Mesothelial cell of epicardium (in vitro differentiated cells): ENCODE measurements around the gene MAFF. TPM values are rescaled to one million over a fixed set of nuclear protein-coding genes. Genes with fewer than 3 reads are reported as not detected.
A peak's percentile ranks its signal among the peaks of the same experiment; 100 is the strongest.

Experiments used
- DNase-seq, 2 experiments: peaks; one replicate each; pipeline ENCODE4 v3.0.0; 2021; ENCODE audit warnings: low spot score in 2 of 2; ENCODE audit not compliant: unreplicated experiment in 2 of 2
- H3K27ac Mint-ChIP-seq: 2 replicates; pipeline ENCODE4 v1.8.0; 2021; ENCODE audit warnings: mixed read lengths
- H3K27me3 Mint-ChIP-seq: 2 replicates; pipeline ENCODE4 v1.8.0; 2021; ENCODE audit warnings: low read depth, mixed read lengths
- H3K36me3 Mint-ChIP-seq: 2 replicates; pipeline ENCODE4 v1.8.0; 2021; ENCODE audit warnings: mixed read lengths
- H3K4me1 Mint-ChIP-seq: 2 replicates; pipeline ENCODE4 v1.8.0; 2021; ENCODE audit warnings: mixed read lengths
- H3K4me3 Mint-ChIP-seq: 2 replicates; pipeline ENCODE4 v1.8.0; 2021; ENCODE audit warnings: mild to moderate bottlenecking, moderate library complexity, mixed read lengths
- H3K9me3 Mint-ChIP-seq: 2 replicates; pipeline ENCODE4 v1.8.0; 2021; ENCODE audit warnings: mixed read lengths
- CTCF ChIP-seq: fragments of 200-600 bp; sonication (generic); IDR thresholded peaks from one replicate; pipeline ENCODE4 v1.5.0; 2021; ENCODE audit warnings: antibody characterized with exemption; ENCODE audit not compliant: unreplicated experiment
- total RNA-seq: library from RNA; stranded (reverse); gene quantifications from 3 replicates; pipeline ENCODE4 v1.2.1, GENCODE V29; 2021

The MAFF gene
- total RNA-seq, 1 donor from 2014 or later, result 33.4 TPM

- no peaks in the 10 kb centered on the region for H3K27me3 Mint-ChIP-seq
- H3K27ac Mint-ChIP-seq, result peak overlapping the region; percentile 99
- H3K36me3 Mint-ChIP-seq, result no peaks in the 10 kb centered on the region
- H3K4me1 Mint-ChIP-seq, result peaks cover 36% of the 10 kb centered on the region
- no peak for TF ChIP-seq CTCF
- H3K4me3 Mint-ChIP-seq, result peak overlapping the region; percentile 95
- H3K9me3 Mint-ChIP-seq, result no peaks in the 10 kb centered on the region
- DNase-seq, result no peak
Measured at GRCh38 chr22:38180841-38181452, 20.8 kb upstream of the MAFF start.

GRCh38 chr22:38181453-38182200, 20.2 kb upstream of the MAFF start, which contains the start of gene PLA2G6:
TSS of gene PLA2G6 (minus strand) at chr22:38181830. CDS start at chr22:38169426, 12,404 bp downstream.
- Mint-ChIP-seq H3K4me1 (peaks cover 36% of the 10 kb centered on the region), H3K36me3 (no peaks in the 10 kb centered on the region), H3K27ac (peak within 1 kb of the TSS; percentile 99), H3K9me3 (no peaks in the 10 kb centered on the region), H3K27me3 (no peaks in the 10 kb centered on the region), H3K4me3 (peak within 1 kb of the TSS; percentile 95)
- no peak for TF ChIP-seq CTCF
- DNase-seq, result peak; percentile 96 to 98

- no peak for DNase-seq
- no peak for TF ChIP-seq CTCF
- Mint-ChIP-seq H3K4me3 (no peak overlapping the region), H3K36me3 (no peaks in the 10 kb centered on the region), H3K27ac (no peak overlapping the region), H3K27me3 (no peaks in the 10 kb centered on the region), H3K4me1 (peaks cover 23% of the 10 kb centered on the region), H3K9me3 (no peaks in the 10 kb centered on the region)
Measured at GRCh38 chr22:38184788-38185187, 17.0 kb upstream of the MAFF start.

- no peak for TF ChIP-seq CTCF
- Mint-ChIP-seq H3K36me3 (no peaks in the 10 kb centered on the region), H3K4me1 (peaks cover 7% of the 10 kb centered on the region), H3K9me3 (no peaks in the 10 kb centered on the region), H3K4me3 (no peak overlapping the region), H3K27me3 (no peaks in the 10 kb centered on the region), H3K27ac (no peak overlapping the region)
- DNase-seq, result no peak
Measured at GRCh38 chr22:38186429-38186828, 15.4 kb upstream of the MAFF start.

- Mint-ChIP-seq H3K9me3 (no peaks in the 10 kb centered on the region), H3K27me3 (no peaks in the 10 kb centered on the region), H3K27ac (no peak overlapping the region), H3K4me3 (no peak overlapping the region), H3K4me1 (no peaks in the 10 kb centered on the region), H3K36me3 (no peaks in the 10 kb centered on the region)
- no peak for TF ChIP-seq CTCF
- no peak for DNase-seq
Measured at GRCh38 chr22:38187413-38188212, 14.2 kb upstream of the MAFF start.
